ENCODE data around the gene TPSD1. TPM values are rescaled to one million over a fixed set of nuclear protein-coding genes. Genes with fewer than 3 reads are reported as not detected.
"Not testable (repeated sequence)": the region's sequence is repeated elsewhere in the genome, so short reads cannot be mapped to it uniquely, and the experiment has no call there.

The TPSD1 gene
- polyA plus RNA-seq, 2 of the 4 experiments (the other 2 are of a cell fraction): not detected

GRCh38 chr16:1241081-1241480 lies 14.8 kb upstream of the TPSD1 start:
- H3K4me2 ChIP-seq; H3K4me3 ChIP-seq; CTCF ChIA-PET; H3K27ac ChIP-seq; POLR2A ChIA-PET; DNase-seq (ENCODE audit: low read depth in 1 of 2, low spot score in 1 of 2); H3K9me3 ChIP-seq; H3K4me1 ChIP-seq; FAIRE-seq: not testable (repeated sequence)
- ATAC-seq: peak in 1 of 2 experiments; percentile 16; a peak in 3 of 6 replicates
- whole genome bisulfite sequencing (ENCODE audit: missing lambda C conversion rate): no CpG with 5 or more reads among the region's 15 CpGs

GRCh38 chr16:1243363-1243762 lies 12.5 kb upstream of the TPSD1 start:
- peak; percentile 59 for FAIRE-seq
- ATAC-seq, CTCF ChIA-PET: not testable (repeated sequence)

GRCh38 chr16:1243907-1244850 lies 11.7 kb upstream of the TPSD1 start:
- ATAC-seq; FAIRE-seq; H3K4me2 ChIP-seq; H3K27ac ChIP-seq; POLR2A ChIA-PET; H3K9me3 ChIP-seq; DNase-seq (ENCODE audit: low read depth in 1 of 2, low spot score in 1 of 2); H3K4me1 ChIP-seq; H3K4me3 ChIP-seq: not testable (repeated sequence)
- CTCF ChIA-PET: interaction anchor here (0.5 to 1.3 kb wide), 2 partner anchors 57 to 299 kb away, joined by 4 read pairs; no protein-coding TSS in a partner anchor
- WGBS (ENCODE audit: missing lambda C conversion rate): 87% methylated on average over 18 of the region's 32 CpGs

More at GRCh38 chr16:1243363-1243762, 12.5 kb upstream of the TPSD1 start:
- H3K9me3 ChIP-seq; H3K4me3 ChIP-seq; H3K27ac ChIP-seq; H3K4me1 ChIP-seq; POLR2A ChIA-PET; H3K4me2 ChIP-seq; DNase-seq (ENCODE audit: low read depth in 1 of 2, low spot score in 1 of 2): not testable (repeated sequence)
- WGBS (ENCODE audit: missing lambda C conversion rate): 71% methylated on average over 7 of the region's 11 CpGs

GRCh38 chr16:1244881-1245280 lies 11.0 kb upstream of the TPSD1 start:
- POLR2A ChIA-PET: no interaction called here
- no peak for TF ChIP-seq POLR2AphosphoS2 (conservative IDR thresholded peaks at IDR 0.05; ENCODE audit: low read length)
- peak; percentile 25 for TF ChIP-seq MAFK (IDR thresholded peaks at IDR 0.05; ENCODE audit: partially characterized antibody)
- TF ChIP-seq BCL3 (IDR thresholded peaks at IDR 0.05): no peak

GRCh38 chr16:1245452-1246020 lies 10.3 kb upstream of the TPSD1 start:
- WGBS (ENCODE audit: missing lambda C conversion rate): 74% methylated on average over 22 of the region's 22 CpGs

More at GRCh38 chr16:1244881-1245280, 11.0 kb upstream of the TPSD1 start:
- WGBS (ENCODE audit: missing lambda C conversion rate): 70% methylated on average over 8 of the region's 12 CpGs
- no peak for ATAC-seq
- Histone ChIP-seq H3K4me2 (no peak overlapping the region), H3K9me3 (no peaks in the 10 kb centered on the region), H3K4me3 (no peak overlapping the region), H3K4me1 (no peaks in the 10 kb centered on the region), H3K27ac (0 out of 6 replicates have a peak overlapping the region, but pooled peaks of 1 of the 2 experiments have one; percentile 39)
- no peak for FAIRE-seq
- CTCF ChIA-PET: interaction anchor here (0.5 to 3.3 kb wide), 4 partner anchors 51 to 300 kb away, joined by 3 to 19 read pairs (median 4); no protein-coding TSS in a partner anchor
- DNase-seq (ENCODE audit: low read depth in 1 of 2, low spot score in 1 of 2): no peak

GRCh38 chr16:1247903-1248537 lies 7.8 kb upstream of the TPSD1 start:
- ATAC-seq; H3K9me3 ChIP-seq; H3K4me3 ChIP-seq; POLR2A ChIA-PET; FAIRE-seq; DNase-seq (ENCODE audit: low read depth in 1 of 2, low spot score in 1 of 2); H3K27ac ChIP-seq; H3K4me1 ChIP-seq; H3K4me2 ChIP-seq: not testable (repeated sequence)
- CTCF ChIA-PET: interaction anchor here (1.0 to 3.3 kb wide), 2 partner anchors 142 to 191 kb away, joined by 3 to 19 read pairs; no protein-coding TSS in a partner anchor
- WGBS (ENCODE audit: missing lambda C conversion rate): 56% methylated on average over 11 of the region's 14 CpGs

More at GRCh38 chr16:1245452-1246020, 10.3 kb upstream of the TPSD1 start:
- DNase-seq (ENCODE audit: low read depth in 1 of 2, low spot score in 1 of 2): no peak
- no peak overlapping the region for H3K4me3 ChIP-seq
- H3K27ac ChIP-seq: no peak overlapping the region
- CTCF ChIA-PET: interaction anchor here (1.0 to 3.3 kb wide), 3 partner anchors 51 to 189 kb away, joined by 3 to 19 read pairs (median 4); no protein-coding TSS in a partner anchor
- no peaks in the 10 kb centered on the region for H3K9me3 ChIP-seq
- TF ChIP-seq E2F6 (IDR thresholded peaks at IDR 0.05; ENCODE audit: borderline replicate concordance, low read depth) (no peak), SMC3 (IDR thresholded peaks at IDR 0.05) (no peak), ZC3H11A (IDR thresholded peaks at IDR 0.05) (no peak), NFE2L2 (conservative IDR thresholded peaks at IDR 0.05; ENCODE audit: low read length) (no peak), ZNF302 (CRISPR knock-in tag; IDR thresholded peaks at IDR 0.05) (no peak), FOXS1 (CRISPR knock-in tag; IDR thresholded peaks at IDR 0.05) (no peak)
- ATAC-seq: no peak
- FAIRE-seq: no peak
- no peaks in the 10 kb centered on the region for H3K4me1 ChIP-seq
- POLR2A ChIA-PET: no interaction called here
- no peak overlapping the region for H3K4me2 ChIP-seq

- FAIRE-seq (peak; percentile 51), ATAC-seq (peak; percentile 35 to 66; a peak in 3 of 6 replicates)
- H3K4me3 ChIP-seq; H3K27ac ChIP-seq; DNase-seq (ENCODE audit: low read depth in 1 of 2, low spot score in 1 of 2); H3K4me2 ChIP-seq; H3K9me3 ChIP-seq; H3K4me1 ChIP-seq; POLR2A ChIA-PET; CTCF ChIA-PET: not testable (repeated sequence)
- 0% methylated on average over 1 of the region's 43 CpGs for WGBS (ENCODE audit: missing lambda C conversion rate)
Measured at GRCh38 chr16:1249031-1249755, 6.7 kb upstream of the TPSD1 start.

All from A549 (cell line).